NCI-H187 (cell line): ENCODE results near the gene APBA1.
"Not testable (repeated sequence)": the region's sequence is repeated elsewhere in the genome, so short reads cannot be mapped to it uniquely, and the experiment has no call there.

ENCODE experiments used
- DNase-seq, 2 experiments: peaks; one replicate each; lab custom pipeline; 2025; lab: John Stamatoyannopoulos, UW

Gene APBA1

GRCh38 chr9:69443178-69443577 is 229.0 kb downstream of the APBA1 start:
- peak; percentile 15 to 39 for DNase-seq

- no peak for DNase-seq
Measured at GRCh38 chr9:69442486-69442885, 229.7 kb downstream of the APBA1 start.

- DNase-seq: not testable (repeated sequence)
Measured at GRCh38 chr9:69440254-69440955, 231.8 kb downstream of the APBA1 start.

- not testable (repeated sequence) for DNase-seq
Measured at GRCh38 chr9:69439654-69440053, 232.5 kb downstream of the APBA1 start.

- DNase-seq: no peak
Measured at GRCh38 chr9:69433968-69434367, 238.2 kb downstream of the APBA1 start.

GRCh38 chr9:69433392-69433791 is 238.8 kb downstream of the APBA1 start:
- no peak for DNase-seq

- no peak for DNase-seq
Measured at GRCh38 chr9:69432623-69433022, 239.5 kb downstream of the APBA1 start.

DNA sequence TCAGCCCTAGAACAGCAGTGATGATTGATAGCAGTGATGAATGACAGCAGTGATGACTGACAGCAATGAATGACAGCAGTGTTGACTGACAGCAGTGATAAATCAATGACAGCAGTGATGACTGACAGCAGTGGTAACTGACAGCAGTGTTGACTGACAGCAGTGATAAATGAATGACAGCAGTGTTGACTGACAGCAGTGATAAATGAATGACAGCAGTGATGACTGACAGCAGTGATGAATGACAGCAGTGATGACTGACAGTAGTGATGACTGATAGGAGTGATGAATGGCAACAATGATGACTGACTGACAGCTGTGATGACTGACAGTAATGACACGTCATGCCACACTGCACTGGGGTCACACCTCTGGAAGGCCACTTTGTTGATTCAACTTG is 240.4 kb downstream of the APBA1 start:
- no peak for DNase-seq

DNA sequence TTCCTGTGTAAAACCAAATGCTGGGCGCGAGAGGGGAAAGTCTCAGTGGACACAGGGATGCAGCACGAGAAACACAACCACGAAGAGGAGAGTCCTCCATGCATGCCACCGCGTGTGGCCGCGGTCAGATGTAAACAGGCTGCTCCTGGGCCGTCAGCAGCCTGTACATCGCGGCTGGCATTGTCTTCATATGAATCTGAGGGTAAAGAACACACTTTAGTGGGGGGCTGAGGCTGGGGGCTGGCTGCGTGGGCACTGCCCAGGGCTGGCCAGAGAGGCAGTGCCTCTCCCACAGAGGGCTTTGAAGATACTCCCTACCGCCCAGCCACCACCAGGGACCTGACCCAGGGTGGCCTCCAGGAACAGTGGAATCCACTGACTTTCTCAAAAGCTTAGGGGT is 241.0 kb downstream of the APBA1 start:
- no peak for DNase-seq

DNA sequence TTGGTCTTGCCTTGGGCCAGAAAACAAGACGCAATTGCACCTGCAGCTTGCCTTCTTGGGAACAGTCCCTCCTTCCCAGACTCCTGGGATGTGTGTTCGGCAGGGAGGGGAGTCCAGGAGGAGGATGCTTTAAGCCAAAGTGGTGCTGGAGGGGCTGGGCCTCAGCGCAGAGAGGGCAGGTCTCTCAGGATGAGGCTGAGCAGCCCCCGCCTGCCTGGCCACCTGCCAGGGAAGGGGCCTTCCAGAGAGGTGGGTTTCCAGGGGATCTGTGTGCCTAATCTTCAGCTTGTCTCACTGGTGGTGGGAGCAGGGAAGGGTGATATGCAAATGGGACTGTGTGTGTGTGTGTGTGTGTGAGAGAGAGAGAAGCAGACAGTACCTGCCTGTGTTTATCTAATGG is 242.0 kb downstream of the APBA1 start:
- no peak for DNase-seq

GRCh38 chr9:69429281-69429680 is 242.9 kb downstream of the APBA1 start:
- DNase-seq: no peak

GRCh38 chr9:69428017-69428785 is 244.0 kb downstream of the APBA1 start:
- DNase-seq: no peak

- no peak for DNase-seq
Measured at GRCh38 chr9:69427286-69427685, 244.9 kb downstream of the APBA1 start.

- DNase-seq: no peak
Measured at GRCh38 chr9:69425136-69425801, 246.9 kb downstream of the APBA1 start.

GRCh38 chr9:69421908-69422801 is 250.0 kb downstream of the APBA1 start:
- peak; percentile 40 to 41 for DNase-seq

- DNase-seq: no peak
Measured at GRCh38 chr9:69420611-69421270, 251.4 kb downstream of the APBA1 start.

DNA sequence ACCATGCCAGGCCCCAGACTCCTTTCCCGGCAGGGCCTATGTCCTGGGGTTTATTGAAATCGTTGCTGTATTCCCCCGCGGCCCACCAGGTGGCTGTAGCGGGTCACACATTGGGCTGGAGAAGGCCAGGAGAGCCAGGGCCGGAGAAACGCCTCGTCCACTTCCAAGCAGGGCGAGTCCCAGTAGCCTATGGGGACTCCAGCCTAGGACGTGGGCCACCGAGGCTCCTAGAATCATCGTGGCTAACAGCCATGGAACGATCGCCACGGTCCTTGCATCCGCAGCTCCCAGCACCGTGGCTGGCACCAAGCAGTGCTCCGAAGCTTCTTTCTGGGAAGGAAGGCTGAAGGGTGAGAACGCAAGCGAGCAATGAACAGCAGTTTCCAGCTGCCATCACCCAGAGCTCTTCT is 259.4 kb downstream of the APBA1 start:
- DNase-seq: no peak

- DNase-seq: no peak
Measured at GRCh38 chr9:69411931-69412740, 260.0 kb downstream of the APBA1 start.

GRCh38 chr9:69411246-69411645 is 260.9 kb downstream of the APBA1 start:
- DNase-seq: no peak

GRCh38 chr9:69409936-69410335 is 262.2 kb downstream of the APBA1 start:
- DNase-seq: not testable (repeated sequence)
